Measurements from ENCODE around the gene OLFML2B.

- no peak for TF ChIP-seq CTCF (CRISPR knock-in tag; IDR thresholded peaks at IDR 0.05)
- no peak for TF ChIP-seq SIN3A (IDR thresholded peaks at IDR 0.05; ENCODE audit: borderline replicate concordance, low read depth, low read length)
Observed at GRCh38 chr1:162007466-162007865, 16.2 kb downstream of the OLFML2B start.
